Measurements from ENCODE around the gene TMEM156. TPM values are rescaled to one million over a fixed set of nuclear protein-coding genes. Genes with fewer than 3 reads are reported as not detected.

Gene TMEM156
- total and polyA plus RNA-seq, 2 of the 4 experiments (the other 2 are of a cell fraction) = 0.53 to 0.54 TPM

GRCh38 chr4:39062770-39063097, 30.5 kb upstream of the TMEM156 start:
- Histone ChIP-seq H4K5ac (ENCODE audit: low read depth, low read length) (no peak overlapping the region), H2BK15ac (ENCODE audit: low read depth, low read length) (no peak overlapping the region), H3K9me1 (ENCODE audit: insufficient read depth, low read length) (peaks cover 12% of the 10 kb centered on the region), H3K56ac (ENCODE audit: extremely low read depth, insufficient read depth, low read length) (no peak overlapping the region), H3K4me1 (ENCODE audit: control insufficient read depth, insufficient read depth, low read length) (peaks cover 6% of the 10 kb centered on the region), H3K27me3 (ENCODE audit: control insufficient read depth, insufficient read depth, low read length) (no peaks in the 10 kb centered on the region), H3K4me2 (ENCODE audit: low read depth, low read length) (no peak overlapping the region), H3K23ac (ENCODE audit: low read depth, low read length) (0 out of 2 replicates have a peak overlapping the region, but pooled peaks have one; percentile 5), H2AFZ (replicated peaks; ENCODE audit: low read length, poor library complexity) (no peak overlapping the region), H4K91ac (ENCODE audit: insufficient read depth, low read depth, low read length) (no peak overlapping the region), H2AK9ac (replicated peaks; ENCODE audit: low read depth, low read length, poor library complexity) (no peak overlapping the region), H3K18ac (ENCODE audit: low read depth, low read length) (no peak overlapping the region), H3K14ac (replicated peaks; ENCODE audit: low read depth, low read length) (peak overlapping the region; percentile 31; the same call in 1 of the 2 replicates), H2AK5ac (ENCODE audit: low read depth, low read length) (no peak overlapping the region), H3K27ac (ENCODE audit: insufficient read depth, low read length) (no peak overlapping the region), H4K8ac (ENCODE audit: low read depth in 2 of 2, low read length in 2 of 2) (no peak overlapping the region), H4K20me1 (ENCODE audit: insufficient read depth, low read length) (peaks cover 78% of the 10 kb centered on the region), H3K36me3 (ENCODE audit: control insufficient read depth, insufficient read depth, low read length) (peaks cover 6% of the 10 kb centered on the region; the same call in 1 of the 2 replicates), H2BK5ac (ENCODE audit: low read depth, low read length, poor library complexity, severe bottlenecking) (no peak overlapping the region), H3K9me3 (ENCODE audit: control insufficient read depth, insufficient read depth, low read length) (no peaks in the 10 kb centered on the region), H3K9ac (ENCODE audit: low read depth, low read length) (no peak overlapping the region), H3K79me1 (ENCODE audit: low read depth in 1 of 2, low read length in 2 of 2) (peaks cover 19 to 52% of the 10 kb centered on the region in 2 experiments; a peak in 3 of 4 replicates), H2BK20ac (ENCODE audit: low read depth, low read length) (no peak overlapping the region), H3K4ac (ENCODE audit: low read depth, low read length) (no peak overlapping the region), H3K4me3 (ENCODE audit: insufficient read depth, low read depth, low read length) (no peak overlapping the region), H2BK120ac (ENCODE audit: low read depth, low read length) (no peak overlapping the region)
- dilution Hi-C loops (cut with HindIII; ENCODE audit: low sequenced_read_pairs, unreplicated experiment) = no loop called here
- DNase-seq = no peak
- intact Hi-C loops (cut with micrococcal nuclease) = loop anchor here (5.0 kb wide), 1 partner anchor 35 kb away; no protein-coding TSS in a partner anchor
- WGBS, 2 experiments (ENCODE audit: extremely low coverage in 2 of 2, insufficient read length in 1 of 2) = no CpG with 5 or more reads among the region's 4 CpGs
- ATAC-seq (ENCODE audit: low read depth) = no peak
- no peak for TF ChIP-seq MAFK (IDR thresholded peaks at IDR 0.05; ENCODE audit: low read depth, low read length)
- ChIA-PET CTCF (interaction anchor here (0.5 kb wide), 1 partner anchor 342 kb away, joined by 3 read pairs; no protein-coding TSS in a partner anchor), POLR2A (ENCODE audit: unreplicated experiment) (no interaction called here)
- in situ Hi-C loops (cut with MboI; ENCODE audit: low sequenced_read_pairs) = no loop called here
- BruUV-seq (replicated peaks) = no TSS peak

Measured in IMR-90 (cell line).